ENCODE data around the gene ZNF672.
A peak's percentile ranks its signal among the peaks of the same experiment; 100 is the strongest.
"Not testable (repeated sequence)": the region's sequence is repeated elsewhere in the genome, so short reads cannot be mapped to it uniquely, and the experiment has no call there.

Gene ZNF672

DNA sequence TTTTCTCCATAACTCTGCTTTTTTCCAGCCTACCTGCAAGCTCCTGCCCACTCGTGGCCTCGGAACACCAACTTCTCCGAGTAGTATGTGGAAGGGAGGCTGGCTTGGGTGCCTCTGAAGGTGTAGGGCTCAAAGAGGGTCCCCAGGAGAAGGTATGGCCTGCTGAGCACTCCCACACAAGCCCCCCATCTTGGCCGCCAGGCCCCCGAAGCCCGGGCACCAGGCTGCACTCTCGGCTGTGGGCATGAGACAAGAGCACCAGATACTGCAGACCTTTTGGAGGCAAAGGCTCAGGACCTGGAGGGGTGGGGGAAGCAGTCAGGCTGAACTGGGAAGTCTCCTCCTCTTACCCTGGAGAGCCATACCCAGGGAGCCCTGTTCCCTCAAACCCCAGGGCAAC is 19.2 kb downstream of the ZNF672 start:
- no peak for DNase-seq

DNA sequence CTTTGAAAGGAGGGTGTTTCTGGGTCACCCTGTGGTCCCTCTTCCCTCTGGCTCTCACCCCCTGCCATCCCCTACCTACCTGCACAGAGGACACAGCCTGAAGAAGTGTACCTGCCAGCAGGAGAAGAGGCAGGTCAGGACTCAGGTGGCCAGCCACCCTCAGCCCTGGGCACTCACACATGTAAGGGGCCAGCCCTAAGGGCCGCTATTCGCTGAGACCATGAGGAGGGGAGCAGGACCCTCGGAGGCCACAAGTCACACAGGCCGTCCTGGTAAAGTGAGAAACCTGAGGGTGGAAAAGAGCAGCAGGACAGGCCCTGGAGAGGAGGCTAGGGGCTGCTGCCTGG is 19.7 kb downstream of the ZNF672 start:
- no peak for DNase-seq

DNA sequence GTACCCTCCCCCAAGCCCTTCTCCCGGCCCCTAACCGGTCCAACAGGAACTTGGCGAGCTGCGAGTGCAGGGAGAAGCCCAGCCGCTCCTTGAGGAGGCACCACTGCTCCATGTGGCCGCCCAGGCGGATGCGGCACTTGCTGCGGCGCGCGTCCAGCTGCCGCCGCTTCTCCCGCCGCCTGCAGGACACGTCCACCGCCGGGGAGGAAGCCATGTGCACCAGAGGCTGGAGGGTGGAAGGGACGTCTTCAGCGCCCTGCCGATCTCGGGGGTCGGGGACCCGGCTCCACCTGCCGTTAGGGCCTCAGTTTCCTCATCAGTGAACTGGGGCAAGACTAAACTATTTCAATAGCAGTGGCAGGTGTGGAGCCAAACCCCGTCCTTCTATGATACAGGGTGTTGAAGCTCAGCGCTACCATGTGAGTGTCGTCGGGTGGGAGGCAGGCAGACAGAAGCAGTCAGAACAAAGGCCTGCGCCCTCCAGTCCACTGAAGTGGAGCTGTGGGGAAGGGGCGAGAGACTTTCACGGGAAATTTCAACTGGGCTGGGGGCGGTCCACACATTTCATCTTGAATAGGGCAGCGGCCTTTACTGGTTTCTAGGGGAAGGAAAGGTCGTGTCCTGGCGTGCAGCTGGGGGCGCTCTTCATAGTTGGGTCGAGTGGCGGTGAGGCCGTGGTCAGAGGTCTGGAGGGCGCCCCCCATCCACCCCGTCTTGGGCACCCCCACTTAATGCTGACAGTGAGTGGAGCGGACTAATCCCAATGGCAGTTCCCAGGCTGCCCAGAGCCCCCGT is 20.3 kb downstream of the ZNF672 start:
- peak; percentile 15 to 37 for DNase-seq

DNA sequence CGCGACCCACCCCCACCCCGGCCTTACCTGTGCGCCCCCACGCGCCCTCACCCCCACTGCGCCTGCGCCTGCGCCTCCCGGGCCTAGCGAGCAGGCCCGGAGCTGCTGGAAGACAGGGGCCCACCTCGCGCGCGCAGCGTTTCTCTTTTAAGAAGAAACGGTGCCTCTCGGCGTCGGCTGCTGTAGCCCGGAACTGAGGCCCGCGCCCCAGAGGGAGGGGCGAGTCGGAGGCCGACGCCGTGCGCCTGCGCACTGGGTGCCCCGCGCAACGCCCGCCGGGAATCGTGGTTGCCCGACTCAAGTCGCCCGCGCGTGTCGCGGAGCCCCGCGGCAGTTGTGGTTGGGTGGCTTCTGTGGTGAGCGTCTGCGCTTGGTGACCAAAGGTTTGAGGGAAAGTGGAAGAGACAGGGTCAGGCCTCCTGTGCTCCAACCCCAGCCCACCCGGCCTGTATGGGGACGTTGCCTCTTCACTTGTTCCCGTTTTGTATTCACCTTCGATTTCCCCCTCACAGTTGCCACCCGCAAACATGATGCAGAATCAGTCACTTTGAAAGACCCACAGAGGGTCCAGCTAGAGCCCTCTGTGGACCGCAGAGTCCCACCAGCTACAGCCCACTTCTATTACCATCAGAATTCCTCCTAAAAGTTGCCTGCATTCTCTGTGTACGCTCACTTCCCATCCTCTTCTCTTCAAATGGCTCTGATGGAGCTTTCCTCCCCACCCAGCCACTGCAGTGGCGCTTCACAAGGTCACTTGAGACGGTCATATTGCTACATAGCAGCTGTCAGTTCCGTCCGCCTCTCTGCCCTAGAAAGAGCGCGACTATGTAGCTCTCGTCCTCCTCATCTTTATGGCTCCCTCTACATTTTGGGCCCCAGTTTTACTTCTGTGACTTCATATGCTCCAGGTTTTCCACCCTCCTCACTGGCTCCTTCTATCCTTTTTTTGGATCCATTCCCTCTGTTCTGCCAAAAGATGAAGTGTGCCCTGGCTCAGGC is 21.2 kb downstream of the ZNF672 start, which contains the start of gene ZNF692:
ZNF692 (minus strand) TSS at position 195 of the 999 bp plus-strand sequence. CDS start 776 bp downstream, outside the sequence.
- peak; percentile 96 to 98 for DNase-seq

DNA sequence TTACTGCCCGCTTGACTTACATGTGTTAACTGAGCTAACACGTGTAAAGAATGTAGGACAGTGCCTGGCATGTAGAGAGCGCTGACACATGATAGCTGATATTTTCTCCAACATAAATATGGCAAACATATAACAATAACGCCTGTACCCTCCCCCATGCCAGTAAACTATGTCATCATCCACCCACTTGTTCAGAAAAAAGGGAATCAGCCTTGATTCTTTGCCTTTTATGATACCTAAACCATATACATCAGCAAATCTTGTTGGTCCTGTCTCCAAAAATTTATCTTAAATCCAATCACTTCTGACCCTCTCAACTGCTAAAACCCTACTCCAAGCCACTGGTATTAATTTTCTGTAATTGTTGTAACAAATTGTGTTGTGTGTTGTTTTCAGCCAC is 22.0 kb downstream of the ZNF672 start:
- DNase-seq, result no peak

DNA sequence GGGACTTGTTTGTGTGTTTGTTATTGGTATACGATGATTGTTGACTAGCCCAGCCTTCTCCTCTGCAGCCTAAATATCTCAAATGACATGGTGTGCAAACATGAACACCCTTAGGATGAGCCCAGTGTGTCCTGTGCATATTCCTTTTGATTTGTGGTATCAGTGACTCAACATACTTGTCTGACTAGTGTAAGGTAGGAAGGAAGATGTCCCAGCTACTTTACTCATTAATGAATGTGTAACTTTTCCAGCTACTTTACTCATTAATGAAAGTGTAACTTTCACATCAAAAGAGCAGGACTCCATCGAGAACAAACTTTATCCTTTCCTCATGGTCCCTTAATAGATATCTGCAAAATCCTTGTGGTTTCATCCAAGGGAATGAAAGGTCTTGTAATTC is 23.6 kb downstream of the ZNF672 start:
- no peak for DNase-seq

DNA sequence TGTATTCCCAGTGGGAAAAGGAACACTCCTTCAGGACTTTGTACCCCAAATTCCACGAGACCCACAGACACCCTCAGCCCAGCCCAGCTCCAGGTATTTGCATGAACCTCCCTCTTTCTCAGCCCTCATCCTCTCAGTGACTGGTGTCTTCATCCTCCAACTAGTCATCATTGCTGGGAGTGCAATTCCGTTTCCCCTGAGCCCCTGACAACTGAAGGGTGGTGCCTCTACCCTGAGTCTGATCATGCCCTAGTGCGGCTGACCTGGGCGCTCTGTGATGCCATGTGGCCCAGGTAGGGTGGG is 24.6 kb downstream of the ZNF672 start:
- no peak for DNase-seq

DNA sequence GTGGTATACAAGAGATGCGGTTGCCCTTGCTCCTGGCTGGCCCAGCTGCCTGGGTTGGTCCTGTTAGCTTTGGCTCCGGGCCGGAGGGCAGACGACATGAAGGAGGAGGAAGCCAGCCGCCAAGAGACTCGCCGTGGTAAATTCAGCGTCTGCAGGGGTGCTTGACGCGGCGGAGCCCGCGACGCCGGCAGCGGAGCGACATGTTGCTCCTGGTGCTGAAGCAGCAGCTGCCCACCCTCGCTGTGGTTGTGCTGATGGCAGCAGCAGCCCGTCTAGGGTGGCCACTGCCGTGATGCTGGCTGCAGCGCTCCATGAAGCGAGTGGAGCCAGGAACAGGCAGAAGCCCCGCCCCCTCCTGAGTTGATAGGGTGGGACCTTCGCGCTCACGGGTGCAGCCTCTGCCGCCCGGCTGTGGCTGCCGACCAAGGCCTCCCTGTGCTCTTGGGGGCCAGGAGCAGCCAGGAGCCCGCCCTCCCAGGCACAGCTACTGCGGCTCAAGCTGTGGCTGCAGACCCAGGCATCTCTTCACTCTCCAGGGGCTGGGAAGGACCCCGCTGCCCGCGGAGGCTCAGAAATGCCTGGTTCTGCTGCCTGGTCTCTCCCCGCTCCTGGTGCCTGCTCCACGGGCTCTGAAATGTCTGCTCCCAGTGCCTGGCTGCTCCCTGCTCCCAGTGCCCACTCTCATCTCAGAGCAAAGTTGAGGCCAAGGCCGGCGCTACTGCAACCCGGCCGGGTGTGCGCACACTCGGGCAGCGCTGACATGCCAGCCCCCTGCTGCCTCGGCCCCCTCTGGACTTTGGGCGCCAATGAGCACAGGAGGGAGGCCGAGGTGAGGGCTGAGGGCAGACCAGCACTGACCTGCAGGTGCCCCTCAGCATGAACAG is 25.2 kb downstream of the ZNF672 start:
- DNase-seq, result peak; percentile 80 to 84

DNA sequence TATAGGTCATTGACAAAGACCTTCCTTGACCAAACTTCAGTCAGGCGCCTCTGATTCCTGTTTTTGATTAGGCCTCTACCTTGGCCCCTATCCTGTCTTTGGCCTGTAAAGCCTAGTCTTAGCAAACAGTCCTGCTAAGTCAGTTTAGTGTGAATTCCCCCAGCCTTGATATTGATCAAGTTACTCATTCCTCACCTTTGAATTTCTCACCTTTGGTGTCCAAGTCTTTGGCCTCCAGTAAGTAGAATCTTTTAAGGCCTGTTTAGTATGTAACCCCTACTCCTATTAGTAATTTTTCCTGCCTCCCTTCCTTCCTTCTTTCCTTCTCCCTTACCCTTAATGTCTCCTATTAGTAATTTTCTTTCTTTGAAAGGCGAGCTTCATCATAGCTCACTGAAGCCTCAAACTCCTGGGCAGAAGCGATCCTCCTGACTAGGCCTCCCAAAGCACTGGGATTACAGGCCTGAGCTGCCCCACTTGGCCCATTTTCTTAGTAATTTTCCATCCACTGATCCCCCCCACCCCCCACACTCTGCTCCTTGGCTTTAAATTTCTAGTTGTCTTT is 33.9 kb downstream of the ZNF672 start:
- DNase-seq, result no peak

DNA sequence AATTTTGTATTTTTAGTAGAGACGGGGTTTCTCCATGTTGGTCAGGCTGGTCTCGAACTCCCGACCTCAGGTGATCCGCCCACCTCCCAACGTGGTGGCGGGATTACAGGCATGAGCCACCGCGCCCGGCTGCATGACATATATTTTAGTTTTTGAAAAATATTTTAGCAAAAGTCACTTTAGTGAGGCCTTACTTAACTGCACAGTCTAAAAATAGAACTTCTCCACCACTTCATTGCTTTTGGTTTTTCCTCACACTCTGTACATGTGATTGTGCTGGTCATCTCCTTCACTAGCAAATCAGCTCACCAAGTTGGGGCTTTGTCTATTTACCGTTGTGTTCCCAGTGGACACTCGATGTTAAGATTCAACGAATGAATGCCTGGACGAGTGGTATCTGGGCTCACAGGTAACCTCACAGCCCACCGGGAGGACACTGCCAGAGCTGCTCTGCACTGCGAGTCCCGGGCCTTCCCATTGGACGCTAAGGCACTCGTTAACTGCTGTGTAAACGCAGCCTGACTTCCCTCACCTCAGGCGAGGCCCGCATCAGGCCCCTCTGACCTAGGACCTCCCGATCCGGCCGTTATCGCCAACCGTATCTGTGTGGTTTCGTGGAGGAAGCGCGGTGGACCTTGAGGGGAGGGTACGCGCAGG is 34.9 kb downstream of the ZNF672 start:
- peak; percentile 19 to 39 for DNase-seq

DNA sequence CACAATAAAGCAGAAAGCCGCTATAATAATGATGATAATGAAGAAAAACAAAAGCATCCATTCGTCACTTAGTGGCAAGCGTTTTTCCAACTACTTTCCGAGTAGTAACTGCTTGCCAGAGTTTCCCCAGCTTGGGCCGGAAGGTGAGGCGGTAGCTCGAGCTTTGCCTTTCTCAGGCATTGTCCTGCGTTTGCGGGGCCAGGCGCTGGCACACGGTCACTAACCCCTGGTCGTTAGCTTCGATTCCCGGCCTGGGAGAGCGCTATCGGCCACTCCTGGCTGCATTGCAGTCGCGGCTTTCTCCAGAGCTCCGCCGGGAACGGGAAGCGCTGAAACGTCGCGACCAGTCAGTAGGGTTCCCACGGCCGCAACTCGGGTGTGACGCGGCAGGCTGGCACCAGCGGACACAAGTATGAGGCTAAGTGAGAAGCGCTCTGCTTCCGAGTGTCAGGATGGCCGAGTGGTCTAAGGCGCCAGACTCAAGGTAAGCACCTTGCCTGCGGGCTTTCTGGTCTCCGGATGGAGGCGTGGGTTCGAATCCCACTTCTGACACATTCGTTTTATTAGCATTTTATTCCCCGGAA is 35.5 kb downstream of the ZNF672 start:
- DNase-seq, result peak; percentile 90 to 93

DNA sequence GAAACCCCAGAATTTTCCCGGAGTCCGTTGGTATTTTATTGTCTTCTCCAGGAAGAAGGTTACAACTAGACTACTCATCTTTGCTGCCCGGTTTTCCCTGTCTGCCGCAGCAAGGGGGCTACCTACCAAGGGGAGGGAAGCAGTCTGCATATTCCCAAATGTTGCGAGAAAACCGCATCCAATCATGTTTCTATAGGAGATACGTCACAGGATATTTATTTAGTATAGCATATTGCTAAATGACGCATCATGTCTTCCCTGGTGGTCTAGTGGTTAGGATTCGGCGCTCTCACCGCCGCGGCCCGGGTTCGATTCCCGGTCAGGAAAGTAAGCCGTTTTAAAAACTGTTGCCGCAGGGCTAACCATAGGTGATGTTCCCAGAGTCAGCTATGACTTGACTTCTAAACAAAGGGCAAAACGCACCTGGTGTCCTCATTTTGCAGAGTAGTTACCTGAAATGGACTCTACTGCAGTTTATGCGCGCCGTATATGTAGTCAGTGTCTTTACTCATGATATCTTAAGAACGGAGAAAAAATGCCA is 36.0 kb downstream of the ZNF672 start:
- peak; percentile 79 to 86 for DNase-seq

DNA sequence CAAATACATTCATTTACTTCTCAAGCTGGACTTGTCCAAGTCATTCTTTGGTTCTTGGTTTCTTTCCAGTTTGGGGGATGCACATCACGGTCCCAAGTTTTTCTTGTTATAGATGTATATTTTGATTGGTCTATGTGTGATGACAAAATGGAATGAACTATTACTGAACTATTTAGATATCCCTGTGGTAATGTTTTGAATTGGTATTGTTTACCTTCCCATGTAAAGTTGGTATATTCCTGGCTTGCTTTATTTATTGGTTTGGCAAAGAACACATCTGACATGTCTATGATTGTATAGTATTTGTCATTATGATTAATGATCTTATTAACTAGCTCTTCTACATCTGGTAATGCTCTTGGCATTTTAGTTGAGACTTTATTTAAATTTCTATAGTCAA is 43.2 kb downstream of the ZNF672 start:
- no peak for DNase-seq

DNA sequence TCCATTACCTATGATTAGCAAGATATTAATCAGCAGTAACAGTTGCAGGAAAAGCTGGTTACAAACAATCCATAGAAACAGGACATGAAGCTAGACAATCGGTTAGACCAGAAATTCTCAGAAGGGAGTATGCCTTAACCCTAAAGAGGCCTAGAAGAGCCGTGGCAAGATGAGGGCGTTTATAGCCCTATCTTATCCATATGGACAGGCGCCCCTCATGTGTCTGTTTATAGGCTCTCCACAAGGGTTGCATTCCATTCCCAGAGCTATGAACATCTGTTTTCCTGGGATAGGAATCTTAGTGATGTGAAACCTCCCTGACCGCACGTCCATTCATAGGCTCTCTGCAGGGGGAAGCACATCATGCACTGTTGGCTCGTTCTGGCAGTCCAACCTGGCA is 44.4 kb downstream of the ZNF672 start:
- DNase-seq, result not testable (repeated sequence)

DNA sequence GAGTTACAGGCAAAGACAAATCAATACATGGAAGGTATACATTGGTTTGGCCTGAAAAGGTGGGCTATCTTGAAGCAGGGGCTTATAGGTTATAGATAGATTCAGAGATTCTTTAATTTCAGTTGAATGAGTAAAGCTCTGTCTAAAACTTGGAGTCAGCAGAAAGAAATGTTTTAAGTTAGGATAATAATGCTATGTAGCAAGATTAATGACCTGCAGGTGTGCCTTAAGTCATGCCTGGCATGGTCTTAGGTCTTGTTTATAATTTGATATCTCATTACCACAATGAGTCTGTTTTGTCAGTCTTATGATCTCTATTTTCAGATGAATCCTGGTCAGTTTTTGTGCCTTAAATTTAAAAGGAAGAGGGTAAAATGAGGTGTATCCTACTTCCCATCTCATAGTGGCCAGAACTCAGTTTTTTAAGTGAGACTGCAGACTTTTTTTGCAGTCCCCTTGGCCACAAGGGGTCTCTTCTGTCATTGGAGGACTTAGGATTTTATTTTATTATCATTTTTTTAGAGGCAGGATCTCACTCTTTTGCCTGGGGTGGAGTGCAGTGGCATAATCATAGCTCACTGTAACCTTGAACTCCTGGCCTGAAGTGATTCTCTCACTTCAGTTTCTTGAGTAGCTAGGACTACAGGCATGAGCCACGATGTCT is 46.7 kb downstream of the ZNF672 start:
- no peak for DNase-seq

DNA sequence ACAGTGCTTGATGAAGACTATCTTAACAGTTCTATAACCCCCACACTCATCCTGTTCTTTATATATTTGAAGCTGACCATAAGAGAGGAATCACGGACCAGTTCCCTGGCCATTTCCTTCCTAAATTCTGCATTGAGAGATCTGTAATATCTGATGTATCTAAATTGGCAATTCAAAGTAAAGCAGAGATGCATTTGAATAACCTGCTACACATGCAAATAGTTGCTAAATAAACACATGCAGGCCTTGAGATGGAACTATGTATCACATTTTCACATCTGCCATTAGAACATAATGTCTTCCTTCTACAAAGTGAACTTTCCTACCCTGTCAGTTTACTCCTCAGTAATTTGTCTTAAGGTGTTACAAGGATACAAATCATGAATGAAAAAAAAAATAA is 47.6 kb downstream of the ZNF672 start:
- no peak for DNase-seq

DNA sequence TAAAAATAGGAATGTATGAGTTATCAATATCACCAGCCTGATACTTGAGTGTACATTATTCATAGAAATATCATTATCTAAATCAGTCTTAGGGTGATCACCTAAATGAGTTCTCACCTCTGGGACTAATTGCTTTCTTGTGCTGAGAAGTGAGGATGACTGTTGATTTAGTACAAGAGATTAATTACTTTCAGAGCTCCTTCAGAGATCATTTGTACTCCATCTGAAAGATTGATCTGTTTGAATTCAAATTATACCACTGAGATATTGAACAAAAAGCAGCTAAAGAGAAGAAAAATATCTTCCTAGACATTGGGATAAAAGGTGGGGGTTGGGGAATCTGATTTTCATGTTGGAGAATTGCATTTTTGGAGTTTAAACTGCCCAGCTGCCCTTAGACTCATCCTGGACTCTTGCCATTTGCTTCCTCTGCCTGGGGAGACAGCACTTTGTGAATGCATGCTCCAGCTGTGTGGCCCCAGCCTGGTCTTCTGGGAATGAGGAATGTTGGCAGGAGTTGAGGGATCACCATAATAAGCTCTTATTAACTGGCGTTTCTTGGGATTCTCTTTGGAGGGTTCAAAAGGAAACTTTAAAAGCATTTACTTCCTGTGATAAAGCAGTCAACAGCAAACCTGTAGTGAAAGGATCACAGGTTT is 48.3 kb downstream of the ZNF672 start:
- DNase-seq, result no peak

DNA sequence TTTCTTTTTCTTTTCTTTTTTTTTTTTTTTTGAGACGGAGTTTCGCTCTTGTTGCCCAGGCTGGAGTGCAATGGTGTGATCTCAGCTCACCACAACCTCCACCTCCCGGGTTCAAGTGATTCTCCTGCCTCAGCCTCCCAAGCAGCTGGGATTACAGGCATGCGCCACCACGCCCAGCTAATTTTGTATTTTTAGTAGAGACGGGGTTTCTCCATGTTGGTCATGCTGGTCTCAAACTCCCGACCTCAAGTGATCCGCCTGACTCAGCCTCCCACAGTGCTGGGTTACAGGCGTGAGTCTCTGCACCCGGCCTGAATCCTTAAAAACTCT is 51.9 kb downstream of the ZNF672 start:
- DNase-seq, result not testable (repeated sequence)

DNA sequence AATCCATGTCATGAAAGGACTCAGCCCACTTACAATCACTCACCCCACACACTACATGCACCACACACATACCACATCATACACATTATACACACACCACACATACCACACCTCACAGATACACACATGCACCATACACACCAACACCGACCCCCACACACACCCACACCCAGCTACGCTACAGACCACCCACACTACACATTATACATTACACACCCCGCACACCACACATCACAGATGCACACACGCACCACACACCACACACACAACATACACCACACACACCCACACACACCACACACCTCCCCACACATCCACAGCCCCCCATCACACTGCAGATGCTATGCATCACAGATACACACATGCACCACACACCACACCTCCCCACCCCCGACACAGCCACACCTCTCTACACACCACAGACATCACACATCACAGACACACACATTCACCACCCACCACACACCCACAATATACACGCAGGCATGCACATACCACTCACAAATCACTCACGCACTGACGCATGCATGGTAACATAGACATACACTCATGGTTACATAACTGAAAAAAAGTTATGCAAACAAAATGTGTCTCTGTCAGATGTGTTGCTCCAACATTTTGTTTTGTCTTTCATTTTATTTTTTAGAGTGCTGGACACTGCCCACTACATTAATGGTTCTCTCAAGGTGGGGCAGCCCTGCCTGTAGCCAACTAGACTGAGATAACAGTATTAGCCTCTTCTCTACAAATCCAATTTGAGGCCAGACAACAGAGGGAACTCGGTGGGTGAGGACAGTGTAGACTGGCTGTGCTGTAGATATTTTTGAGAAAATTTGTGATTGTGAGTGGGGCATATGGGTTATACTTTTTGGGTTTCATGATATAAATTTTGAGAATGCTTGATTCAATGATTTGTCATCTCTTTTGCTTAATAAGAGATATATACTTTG is 52.8 kb downstream of the ZNF672 start:
- DNase-seq, result no peak

Measured in activated CD4-positive, alpha-beta T cell treated with anti-CD3 and anti-CD28 coated beads for 4 hours (primary cell).